Tibial artery (tissue), 4 donors: ENCODE measurements around the gene HES4.

Experiments used
- DNase-seq, 2 donors: peaks; one replicate each; pipeline ENCODE4 v3.0.0-alpha.2; 2019
- H3K27ac ChIP-seq, 2 donors: fragments of 200-600 bp; sonication (generic) in 1 of 2; 1 replicate in 1 of 2; 2 replicates in 1 of 2; pipeline ENCODE4 v1.5.1; 2018 to 2019; ENCODE audit warnings: mild to moderate bottlenecking in 1 of 2
- H3K27me3 ChIP-seq, 2 donors: fragments of 200-600 bp; sonication (generic) in 1 of 2; one replicate each; pipeline versions ENCODE4 v1.5.1 to v1.6.0; 2016 to 2019
- H3K36me3 ChIP-seq, 3 donors: fragments of 200-600 bp; sonication (generic) in 2 of 3; one replicate each; pipeline ENCODE4 v1.5.1; 2016 to 2019; ENCODE audit warnings: mild to moderate bottlenecking in 2 of 3
- H3K4me1 ChIP-seq, 4 donors: fragments of 200-600 bp; sonication (generic) in 2 of 4; 1 replicate in 3 of 4; 2 replicates in 1 of 4; pipeline ENCODE4 v1.5.1; 2016 to 2019
- H3K4me3 ChIP-seq, 2 donors: fragments of 200-600 bp; sonication (generic) in 1 of 2; 1 replicate in 1 of 2; 2 replicates in 1 of 2; pipeline ENCODE4 v1.5.1; 2018 to 2019; ENCODE audit warnings: mild to moderate bottlenecking in 2 of 2
- H3K9me3 ChIP-seq, 3 donors: fragments of 200-600 bp; sonication (generic) in 1 of 3; one replicate each; pipeline ENCODE4 v1.5.1; 2016 to 2019
- CTCF ChIP-seq, 2 experiments: fragments of 200-600 bp in 1 of 2; fragments of 450-650 bp in 1 of 2; IDR thresholded peaks; one replicate each; pipeline ENCODE4 v1.5.1; 2017 to 2019; ENCODE audit warnings: antibody characterized with exemption in 2 of 2, mild to moderate bottlenecking in 1 of 2, moderate library complexity in 1 of 2
- intact Hi-C: fragments of 100-400 bp; cut with DNase I; formaldehyde crosslinking; loops from one replicate; pipeline ENCODE4 v1.15.0; 2023; ENCODE audit warnings: low total_unique reads

HES4 gene

GRCh38 chr1:952201-952600 lies 47.7 kb downstream of the HES4 start:
- H3K27me3 ChIP-seq = no peaks in the 10 kb centered on the region
- no peak for TF ChIP-seq CTCF (IDR thresholded peaks at IDR 0.05)
- no peak overlapping the region for H3K4me3 ChIP-seq
- no peak overlapping the region for H3K27ac ChIP-seq
- no peak for DNase-seq
- no peaks in the 10 kb centered on the region for H3K9me3 ChIP-seq
- H3K4me1 ChIP-seq = peaks cover 0 to 4% (median 2%) of the 10 kb centered on the region in 4 donors
- intact Hi-C loops = no loop called here
- peaks cover 68 to 100% (median 96%) of the 10 kb centered on the region in 3 donors for H3K36me3 ChIP-seq

- intact Hi-C loops = no loop called here
- H3K36me3 ChIP-seq = peaks cover 72 to 100% (median 96%) of the 10 kb centered on the region in 3 donors
Measured at GRCh38 chr1:951364-951763, 48.5 kb downstream of the HES4 start.

GRCh38 chr1:950881-951280 lies 49.0 kb downstream of the HES4 start:
- Histone ChIP-seq H3K27ac (no peak overlapping the region), H3K9me3 (no peaks in the 10 kb centered on the region), H3K4me1 (no peaks in the 10 kb centered on the region), H3K27me3 (no peaks in the 10 kb centered on the region), H3K36me3 (peaks cover 71 to 100% (median 96%) of the 10 kb centered on the region in 3 donors), H3K4me3 (no peak overlapping the region)
- TF ChIP-seq CTCF (IDR thresholded peaks at IDR 0.05) = no peak
- intact Hi-C loops = no loop called here
- no peak for DNase-seq

More at GRCh38 chr1:951364-951763, 48.5 kb downstream of the HES4 start:
- no peak for TF ChIP-seq CTCF (IDR thresholded peaks at IDR 0.05)
- Histone ChIP-seq H3K4me1 (no peaks in the 10 kb centered on the region), H3K4me3 (no peak overlapping the region), H3K9me3 (no peaks in the 10 kb centered on the region), H3K27ac (no peak overlapping the region), H3K27me3 (no peaks in the 10 kb centered on the region)
- no peak for DNase-seq

GRCh38 chr1:950268-950667 lies 49.6 kb downstream of the HES4 start:
- no peak for DNase-seq
- no peaks in the 10 kb centered on the region for H3K9me3 ChIP-seq
- no peaks in the 10 kb centered on the region for H3K27me3 ChIP-seq
- TF ChIP-seq CTCF (IDR thresholded peaks at IDR 0.05) = no peak
- no peak overlapping the region for H3K27ac ChIP-seq
- intact Hi-C loops = no loop called here
- H3K36me3 ChIP-seq = peaks cover 65 to 100% (median 94%) of the 10 kb centered on the region in 3 donors
- no peak overlapping the region for H3K4me3 ChIP-seq
- H3K4me1 ChIP-seq = no peaks in the 10 kb centered on the region
